Measurements from ENCODE around the gene NTM. TPM values are rescaled to one million over a fixed set of nuclear protein-coding genes. Genes with fewer than 3 reads are reported as not detected.

The NTM gene
- total and polyA plus RNA-seq, 10 donors = 0.13 to 1.6 (median 0.67) TPM

- no peak for TF ChIP-seq POLR2AphosphoS5 (IDR thresholded peaks at IDR 0.05)
- TF ChIP-seq, protein P1, sequence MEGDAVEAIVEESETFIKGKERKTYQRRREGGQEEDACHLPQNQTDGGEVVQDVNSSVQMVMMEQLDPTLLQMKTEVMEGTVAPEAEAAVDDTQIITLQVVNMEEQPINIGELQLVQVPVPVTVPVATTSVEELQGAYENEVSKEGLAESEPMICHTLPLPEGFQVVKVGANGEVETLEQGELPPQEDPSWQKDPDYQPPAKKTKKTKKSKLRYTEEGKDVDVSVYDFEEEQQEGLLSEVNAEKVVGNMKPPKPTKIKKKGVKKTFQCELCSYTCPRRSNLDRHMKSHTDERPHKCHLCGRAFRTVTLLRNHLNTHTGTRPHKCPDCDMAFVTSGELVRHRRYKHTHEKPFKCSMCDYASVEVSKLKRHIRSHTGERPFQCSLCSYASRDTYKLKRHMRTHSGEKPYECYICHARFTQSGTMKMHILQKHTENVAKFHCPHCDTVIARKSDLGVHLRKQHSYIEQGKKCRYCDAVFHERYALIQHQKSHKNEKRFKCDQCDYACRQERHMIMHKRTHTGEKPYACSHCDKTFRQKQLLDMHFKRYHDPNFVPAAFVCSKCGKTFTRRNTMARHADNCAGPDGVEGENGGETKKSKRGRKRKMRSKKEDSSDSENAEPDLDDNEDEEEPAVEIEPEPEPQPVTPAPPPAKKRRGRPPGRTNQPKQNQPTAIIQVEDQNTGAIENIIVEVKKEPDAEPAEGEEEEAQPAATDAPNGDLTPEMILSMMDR (IDR thresholded peaks at IDR 0.05 in 8 of 11, conservative IDR thresholded peaks at IDR 0.05 in 3 of 11) = no peak
- TF ChIP-seq POLR2A (IDR thresholded peaks at IDR 0.05) = no peak
- intact Hi-C loops (cut with DNase I; ENCODE audit: low total_unique reads) = no loop called here
- DNase-seq = no peak
- Histone ChIP-seq H3K36me3 (no peaks in the 10 kb centered on the region), H3K27me3 (replicated peaks in 1 of 7) (no peaks in the 10 kb centered on the region), H3K9me3 (no peaks in the 10 kb centered on the region), H3K4me3 (no peak overlapping the region), H3K4me1 (no peaks in the 10 kb centered on the region), H3K27ac (no peak overlapping the region)
- 56 to 71% (median 66%) methylated on average over 6 to 7 of the region's 7 CpGs for WGBS, 5 donors
These were observed 481.7 kb downstream of the NTM start for GRCh38 chr11:131851964-131852755.

GRCh38 chr11:131852757-131853156, 482.3 kb downstream of the NTM start:
- no peaks in the 10 kb centered on the region for H3K36me3 ChIP-seq
- H3K4me3 ChIP-seq = no peak overlapping the region
- no peak overlapping the region for H3K27ac ChIP-seq
- H3K4me1 ChIP-seq = no peaks in the 10 kb centered on the region
- TF ChIP-seq, protein P1 (IDR thresholded peaks at IDR 0.05 in 8 of 11, conservative IDR thresholded peaks at IDR 0.05 in 3 of 11) = no peak
- TF ChIP-seq POLR2AphosphoS5 (IDR thresholded peaks at IDR 0.05) (no peak), POLR2A (IDR thresholded peaks at IDR 0.05) (no peak)
- intact Hi-C loops (cut with DNase I; ENCODE audit: low total_unique reads) = no loop called here
- 84 to 97% (median 88%) methylated on average over 3 of the region's 3 CpGs for WGBS, 5 donors
- H3K9me3 ChIP-seq = no peaks in the 10 kb centered on the region
- no peak for DNase-seq
- no peaks in the 10 kb centered on the region for H3K27me3 ChIP-seq (replicated peaks in 1 of 7)

- H3K36me3 ChIP-seq = no peaks in the 10 kb centered on the region
- no peaks in the 10 kb centered on the region for H3K9me3 ChIP-seq
- no peaks in the 10 kb centered on the region for H3K4me1 ChIP-seq
- H3K27ac ChIP-seq = no peak overlapping the region
- intact Hi-C loops (cut with DNase I; ENCODE audit: low total_unique reads) = no loop called here
- no peaks in the 10 kb centered on the region for H3K27me3 ChIP-seq (replicated peaks in 1 of 7)
- H3K4me3 ChIP-seq = no peak overlapping the region
- TF ChIP-seq, protein P1 (IDR thresholded peaks at IDR 0.05 in 8 of 11, conservative IDR thresholded peaks at IDR 0.05 in 3 of 11) = no peak
- TF ChIP-seq POLR2A (IDR thresholded peaks at IDR 0.05) = no peak
- no peak for TF ChIP-seq POLR2AphosphoS5 (IDR thresholded peaks at IDR 0.05)
- WGBS, 5 donors = 56 to 62% (median 59%) methylated on average over 4 of the region's 4 CpGs
- no peak for DNase-seq
These were observed 484.0 kb downstream of the NTM start for GRCh38 chr11:131854391-131854790.

DNA sequence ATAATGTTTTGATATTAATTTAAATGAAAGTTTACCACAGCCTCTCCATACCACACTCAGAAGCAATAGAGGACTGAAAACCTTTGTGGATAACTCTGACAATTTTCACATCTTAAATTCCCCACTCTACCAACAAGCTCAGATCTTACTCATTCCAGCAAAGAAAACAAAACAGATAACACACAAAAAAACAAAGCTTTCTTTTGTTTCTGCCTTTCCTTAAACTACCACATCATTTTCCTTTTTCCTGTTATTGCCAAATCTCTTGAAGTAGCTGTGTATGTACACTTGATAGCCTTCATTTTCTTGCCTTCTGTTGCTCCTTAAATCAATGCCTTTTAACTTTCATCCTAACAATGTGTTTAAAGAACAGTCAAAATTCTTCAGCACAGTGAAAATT, 484.9 kb downstream of the NTM start:
- Histone ChIP-seq H3K27me3 (replicated peaks in 1 of 7) (no peaks in the 10 kb centered on the region), H3K4me3 (no peak overlapping the region), H3K9me3 (no peaks in the 10 kb centered on the region), H3K4me1 (no peaks in the 10 kb centered on the region), H3K27ac (no peak overlapping the region), H3K36me3 (no peaks in the 10 kb centered on the region)
- TF ChIP-seq, protein P1 (IDR thresholded peaks at IDR 0.05 in 8 of 11, conservative IDR thresholded peaks at IDR 0.05 in 3 of 11) = no peak
- TF ChIP-seq POLR2AphosphoS5 (IDR thresholded peaks at IDR 0.05) = no peak
- intact Hi-C loops (cut with DNase I; ENCODE audit: low total_unique reads) = no loop called here
- no peak for DNase-seq

All from spleen (tissue), 11 donors.